Activated T-helper 1 cell treated with anti-CD3 and anti-CD28 coated beads, Interleukin-2, amount 50 U/mL, for 16 hours (primary cell): ENCODE measurements around the gene USP24.

ENCODE experiments used
- DNase-seq, 2 donors: peaks; one replicate each; pipeline ENCODE4 v3.0.0-alpha.2; 2020; ENCODE audit warnings: low read depth in 1 of 2, low spot score in 1 of 2

Gene USP24

DNA sequence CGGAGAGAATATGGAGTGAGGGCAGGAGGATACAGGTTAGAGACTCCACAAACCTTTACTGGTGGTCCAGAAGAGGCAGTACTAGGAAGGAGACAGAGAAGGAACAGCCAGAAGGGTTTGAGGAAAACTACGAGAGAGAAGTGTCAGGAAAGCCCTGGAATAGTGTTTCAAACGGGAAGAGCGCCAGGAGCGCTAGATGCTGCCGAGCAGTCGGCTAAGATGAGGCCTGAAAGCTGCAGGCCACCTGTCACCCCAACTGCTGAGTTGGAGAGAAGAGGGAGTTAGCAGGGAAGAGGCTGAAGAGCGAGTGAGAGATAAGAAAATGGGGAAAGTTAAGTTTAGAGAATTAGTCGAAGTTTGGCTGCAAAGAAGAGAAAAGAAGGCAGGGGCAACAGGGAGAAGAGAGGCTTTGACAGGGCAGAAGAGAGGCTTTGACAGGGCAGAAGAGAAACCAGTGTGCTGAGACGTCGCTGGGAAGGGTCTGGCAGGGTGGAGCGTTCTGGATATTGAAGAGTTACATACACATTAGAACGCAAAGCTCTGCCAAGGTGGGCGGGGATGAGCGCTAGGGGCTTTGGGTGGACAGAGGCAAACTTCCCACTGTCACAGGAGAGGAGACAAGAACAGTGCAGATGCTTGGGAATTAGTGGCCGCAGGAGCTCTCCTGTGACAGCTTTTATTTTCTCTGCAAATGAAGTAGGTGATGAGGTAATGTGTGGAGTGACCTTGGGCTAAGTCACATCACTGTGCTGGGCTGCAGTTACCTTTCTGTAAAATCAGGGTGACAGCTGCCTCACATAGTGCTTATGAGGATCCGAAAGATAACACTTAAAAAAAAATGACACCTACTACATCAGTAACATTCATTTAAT, 144.6 kb downstream of the USP24 start:
- DNase-seq: no peak

DNA sequence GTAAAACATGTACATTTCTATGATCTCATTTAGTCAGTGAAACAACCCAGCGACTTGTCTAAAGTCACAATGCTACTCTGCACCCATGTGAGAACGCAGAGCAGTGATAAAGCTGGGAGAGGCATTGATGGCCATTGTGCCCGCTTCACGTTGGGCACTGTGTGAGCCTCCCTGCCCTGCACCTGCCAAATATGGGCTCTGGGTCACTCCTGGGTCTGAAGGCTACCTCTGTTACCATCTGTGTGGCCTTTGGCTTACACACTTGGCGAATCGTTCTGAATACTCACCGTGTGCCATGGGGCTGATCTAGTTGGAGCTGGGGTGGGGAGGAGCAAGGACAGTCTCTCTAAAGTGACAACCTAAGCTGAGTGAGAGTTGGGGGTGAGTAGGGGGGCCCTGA, 145.9 kb downstream of the USP24 start:
- DNase-seq: no peak

DNA sequence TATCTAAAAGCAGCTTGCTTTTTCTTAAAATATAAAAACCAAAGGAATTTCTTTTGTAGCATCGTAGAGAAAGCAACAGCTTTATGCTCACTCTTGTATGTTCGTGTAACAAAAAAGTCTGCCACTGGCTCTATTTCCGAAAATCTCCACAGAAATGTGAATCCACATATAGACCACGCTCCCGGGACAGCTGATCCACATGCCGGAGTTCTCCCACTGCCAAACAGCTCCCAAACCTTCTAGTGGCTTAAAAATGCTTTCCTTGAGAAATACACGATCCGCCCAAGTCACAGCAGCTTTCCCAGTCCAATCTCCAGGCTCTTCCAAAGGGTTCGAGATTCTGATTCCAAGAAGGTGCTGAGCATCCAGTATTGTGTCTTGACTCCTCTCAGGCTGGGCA, 146.5 kb downstream of the USP24 start:
- DNase-seq: no peak

DNA sequence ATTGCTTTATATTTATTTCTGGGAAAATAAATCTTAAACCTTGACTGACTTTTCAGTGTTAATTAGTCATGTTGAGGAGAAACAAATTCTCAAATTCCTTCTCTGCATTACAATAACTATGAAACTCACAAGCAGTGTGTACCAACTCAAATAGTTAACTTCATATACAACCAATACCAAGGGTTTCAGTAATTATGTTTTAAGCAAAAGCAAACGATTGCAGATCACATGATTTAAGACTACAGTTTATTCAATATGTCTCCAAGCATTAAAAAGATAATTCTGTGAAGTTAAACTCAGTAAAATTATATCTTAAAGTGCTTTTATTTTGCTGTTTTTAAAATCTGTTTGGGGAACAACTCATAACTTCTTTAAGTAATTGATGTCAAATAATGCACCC, 147.2 kb downstream of the USP24 start:
- DNase-seq: no peak

DNA sequence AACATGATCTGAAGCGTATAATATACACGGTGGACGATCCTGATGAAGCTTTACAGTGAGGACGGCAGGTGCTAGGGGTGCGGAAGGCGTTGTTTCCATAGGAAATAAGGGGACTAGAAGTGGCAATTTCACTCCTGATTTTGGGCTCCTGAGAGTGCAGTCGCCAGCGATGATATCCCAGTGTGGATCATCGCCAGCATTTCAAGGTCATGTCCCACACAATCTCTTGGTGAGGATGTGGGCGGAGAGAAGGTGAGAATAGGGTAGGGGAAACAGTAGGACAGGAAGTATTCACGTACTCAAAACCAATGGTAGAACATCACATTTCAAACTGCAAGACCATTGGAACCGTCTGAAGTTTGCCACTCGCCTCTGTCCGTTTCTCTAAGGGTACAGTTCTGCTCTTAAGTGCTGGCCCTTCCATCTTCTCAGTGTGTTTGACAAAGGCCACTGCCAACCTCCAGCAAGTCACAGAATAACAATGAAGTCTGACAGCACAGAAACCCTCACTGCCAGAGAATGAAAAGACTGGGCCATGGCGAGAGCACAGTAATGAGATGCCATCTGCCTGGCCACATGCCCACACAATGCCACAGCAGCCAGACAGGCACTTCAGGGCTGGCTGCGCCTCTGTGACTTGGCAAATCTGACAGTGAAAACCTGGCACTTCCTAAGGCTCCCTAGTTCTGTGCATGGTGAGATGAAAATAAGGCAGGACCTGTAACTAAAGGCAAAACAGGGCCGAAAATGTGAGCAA, 148.0 kb downstream of the USP24 start:
- no peak for DNase-seq

DNA sequence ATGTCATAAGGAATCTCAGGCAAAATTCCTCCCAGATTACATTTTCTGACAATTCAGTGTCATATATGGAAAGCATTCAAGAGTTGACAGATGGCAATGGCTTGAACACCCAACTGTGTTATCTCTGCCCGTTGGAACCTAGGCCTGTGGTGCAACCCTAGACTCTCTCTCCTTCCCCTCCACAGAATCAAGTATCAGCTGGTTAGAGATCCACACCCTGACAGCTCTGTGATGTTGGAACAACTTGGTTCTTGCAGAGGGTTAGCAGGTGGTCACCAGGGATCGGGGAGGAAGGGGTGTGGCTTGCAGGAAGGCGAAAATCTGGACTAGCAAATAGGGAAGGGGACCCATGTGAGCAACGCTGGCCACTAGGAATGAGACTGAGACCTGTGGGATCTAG, 149.5 kb downstream of the USP24 start:
- DNase-seq: no peak

DNA sequence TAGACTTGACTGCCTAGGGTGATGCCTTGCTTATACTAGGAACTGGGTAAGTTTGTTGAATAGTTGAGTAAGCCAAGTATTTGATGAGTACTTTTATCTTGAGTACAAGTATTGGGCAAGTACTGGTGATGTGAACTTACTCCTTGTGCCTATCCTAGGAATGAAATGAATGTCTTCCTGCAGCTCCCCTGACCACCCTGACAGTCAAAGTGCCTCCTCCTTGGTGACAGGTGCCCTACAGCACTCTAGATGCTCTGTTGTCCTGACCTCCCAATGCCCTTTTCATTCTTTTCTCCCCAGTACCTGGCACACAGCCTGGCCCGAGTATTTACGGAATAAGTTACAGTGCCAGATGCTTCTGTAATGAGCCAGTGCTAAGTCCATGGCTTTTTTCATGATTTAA, 150.3 kb downstream of the USP24 start:
- no peak for DNase-seq

DNA sequence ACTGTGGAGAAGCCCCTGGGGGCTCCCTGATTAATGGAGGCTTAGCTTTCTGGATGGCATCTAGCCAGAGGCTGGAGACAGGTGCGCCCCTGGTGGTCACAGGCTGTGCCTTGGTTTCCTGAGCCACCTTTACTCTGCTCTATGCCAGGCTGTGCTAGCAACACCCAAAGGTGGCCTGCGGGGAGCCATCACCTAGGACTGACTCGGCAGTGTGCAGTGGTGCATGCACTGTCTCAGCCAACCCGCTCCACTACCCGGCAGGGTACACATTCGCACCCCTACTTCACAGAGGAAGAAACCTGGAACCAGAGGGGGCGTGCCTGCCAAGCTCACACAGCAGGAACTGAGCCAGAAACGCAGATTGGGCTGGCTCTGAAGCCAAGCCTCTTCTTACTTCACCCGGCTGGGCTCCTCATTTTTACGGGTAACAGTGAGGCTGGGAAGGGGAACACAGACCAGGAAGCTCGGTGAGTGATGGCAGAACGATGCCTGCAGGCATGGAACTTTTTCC, 151.0 kb downstream of the USP24 start:
- no peak for DNase-seq

DNA sequence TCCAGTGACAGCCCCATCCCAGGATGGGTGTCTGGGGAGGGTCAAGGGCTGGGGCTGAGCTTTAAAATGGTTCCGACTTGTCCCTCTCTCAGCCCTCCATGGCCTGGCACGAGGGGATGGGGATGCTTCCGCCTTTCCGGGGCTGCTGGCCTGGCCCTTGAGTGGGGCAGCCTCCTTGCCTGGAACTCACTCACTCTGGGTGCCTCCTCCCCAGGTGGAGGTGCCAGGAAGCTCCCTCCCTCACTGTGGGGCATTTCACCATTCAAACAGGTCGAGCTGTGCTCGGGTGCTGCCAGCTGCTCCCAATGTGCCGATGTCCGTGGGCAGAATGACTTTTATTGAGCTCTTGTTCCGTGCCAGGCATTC, 151.6 kb downstream of the USP24 start:
- DNase-seq: no peak

DNA sequence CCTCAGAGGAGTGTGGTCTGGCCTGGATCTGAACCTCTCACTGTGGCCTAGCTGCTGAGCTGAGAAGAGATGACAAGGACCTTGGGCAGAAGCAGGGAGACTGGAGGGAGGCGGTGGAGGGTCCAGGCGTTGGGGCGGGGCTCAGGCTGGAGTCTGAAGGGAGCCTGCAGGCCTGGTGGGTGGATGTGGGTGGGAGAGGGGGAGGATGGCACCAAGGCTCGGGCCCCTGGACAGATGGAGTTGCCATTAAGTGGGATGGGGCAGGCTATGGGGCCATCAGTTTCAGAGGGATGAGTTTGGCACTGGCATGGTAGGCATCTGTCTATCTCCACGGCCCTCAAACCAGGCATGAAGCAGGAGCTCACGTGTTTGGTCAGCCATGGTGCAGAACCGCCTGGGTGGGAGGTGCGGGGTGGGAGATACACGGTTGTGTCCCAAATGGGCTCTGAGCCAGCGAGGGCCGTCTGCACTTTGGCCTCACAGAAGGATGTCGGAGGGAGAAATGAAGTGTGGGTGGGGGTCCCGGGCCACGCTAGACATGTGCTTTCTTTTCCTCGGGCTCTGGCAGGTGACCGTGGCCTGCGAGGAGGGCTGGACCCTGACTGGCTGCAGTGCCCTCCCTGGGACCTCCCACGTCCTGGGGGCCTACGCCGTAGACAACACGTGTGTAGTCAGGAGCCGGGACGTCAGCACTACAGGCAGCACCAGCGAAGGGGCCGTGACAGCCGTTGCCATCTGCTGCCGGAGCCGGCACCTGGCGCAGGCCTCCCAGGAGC, 152.2 kb downstream of the USP24 start:
- DNase-seq: no peak

DNA sequence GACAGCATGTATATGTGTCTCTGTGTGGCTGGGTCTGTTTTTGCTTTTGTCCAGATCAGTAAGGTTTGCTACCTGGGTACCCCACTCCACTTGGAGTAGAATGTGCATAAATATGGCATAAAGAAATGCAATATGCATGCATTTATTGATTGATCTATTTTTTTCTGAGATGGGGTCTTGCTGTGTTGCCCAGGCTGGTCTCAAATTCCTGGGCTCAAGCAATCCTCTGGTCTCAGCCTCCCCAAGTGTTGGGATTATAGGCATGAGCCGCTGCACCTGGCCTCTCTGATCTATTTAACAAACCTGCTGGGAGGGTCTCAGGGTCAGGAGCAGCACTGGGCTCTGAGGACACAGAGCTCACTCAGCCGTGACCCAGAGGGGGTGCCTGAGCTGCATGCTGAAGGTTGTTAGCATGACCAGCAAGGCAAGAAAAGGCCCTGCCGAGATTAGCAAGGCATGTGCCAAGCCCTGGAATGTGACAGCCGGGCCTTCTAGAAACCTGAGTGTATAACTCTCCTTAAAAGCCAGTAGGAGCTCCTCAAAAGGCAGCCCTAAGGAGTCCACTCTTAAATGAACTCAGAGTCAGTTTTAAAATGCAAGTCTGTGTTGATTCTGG, 153.3 kb downstream of the USP24 start:
- no peak for DNase-seq

DNA sequence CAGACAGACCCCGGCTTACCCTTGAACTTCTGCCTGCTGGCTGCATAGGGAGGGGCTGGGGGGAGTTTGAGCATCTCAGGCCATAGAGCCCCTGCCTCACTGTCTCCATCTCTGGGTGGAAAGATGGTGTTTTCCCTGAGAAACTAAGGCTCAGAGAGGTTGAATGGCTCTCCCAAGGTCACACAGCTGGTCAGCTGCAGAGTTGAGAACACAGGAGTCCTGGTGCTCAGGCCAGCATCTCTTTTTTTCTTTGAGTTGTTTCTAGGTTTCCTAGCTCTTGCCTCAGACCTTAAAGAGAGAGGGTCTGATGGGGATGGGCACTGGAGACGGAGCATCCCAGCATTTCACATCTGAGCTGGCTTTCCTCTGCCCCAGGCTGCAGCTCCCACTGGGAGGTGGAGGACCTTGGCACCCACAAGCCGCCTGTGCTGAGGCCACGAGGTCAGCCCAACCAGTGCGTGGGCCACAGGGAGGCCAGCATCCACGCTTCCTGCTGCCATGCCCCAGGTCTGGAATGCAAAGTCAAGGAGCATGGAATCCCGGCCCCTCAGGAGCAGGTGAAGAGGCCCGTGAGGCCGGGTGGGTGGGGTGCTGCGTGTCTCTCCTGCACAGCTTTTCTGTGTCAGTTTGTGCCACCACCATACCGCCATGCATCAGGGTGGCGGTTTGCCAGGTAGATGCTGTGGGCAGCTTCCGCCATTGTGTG, 154.0 kb downstream of the USP24 start:
- no peak for DNase-seq

DNA sequence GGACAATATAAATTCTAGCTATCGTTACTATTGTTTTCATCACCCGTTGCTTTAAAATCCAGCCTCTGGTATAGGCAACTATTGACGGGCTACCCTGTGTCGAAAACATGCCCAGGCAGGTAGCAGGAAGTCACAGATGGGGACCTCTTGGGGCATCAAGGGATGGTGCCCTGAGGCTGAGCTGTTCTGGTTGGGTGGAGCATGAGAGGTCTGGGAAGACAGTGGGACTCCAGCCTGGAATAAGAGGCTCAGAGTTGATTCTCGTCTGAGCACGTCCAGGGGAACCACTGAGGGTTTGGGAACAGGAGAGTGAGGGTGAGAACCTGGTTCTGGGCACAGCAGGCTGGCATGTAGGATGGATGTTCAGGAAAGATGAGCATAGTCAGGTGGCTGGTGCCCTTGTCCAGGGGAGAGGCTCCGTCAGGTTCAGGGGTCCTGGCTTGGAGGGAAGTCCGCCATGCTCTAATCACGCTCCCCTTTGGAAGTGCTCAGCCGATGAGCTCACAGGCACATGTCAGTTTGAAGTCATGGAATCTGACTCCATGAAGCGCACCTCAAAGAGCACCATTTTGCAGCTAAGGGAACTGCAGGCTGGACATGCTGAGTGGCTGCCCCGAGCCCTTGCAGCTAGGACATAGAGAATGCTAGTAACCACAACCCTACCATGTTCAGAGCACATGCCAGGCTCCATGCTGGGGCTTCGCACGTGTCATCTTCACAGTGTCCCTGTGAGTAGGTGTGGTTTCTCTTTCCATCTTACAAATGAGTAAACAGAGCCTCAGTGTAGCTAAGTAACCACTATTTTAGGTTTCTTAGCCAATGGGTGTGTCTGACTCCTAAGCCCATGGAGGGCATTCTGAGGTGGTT, 154.8 kb downstream of the USP24 start:
- DNase-seq: no peak

DNA sequence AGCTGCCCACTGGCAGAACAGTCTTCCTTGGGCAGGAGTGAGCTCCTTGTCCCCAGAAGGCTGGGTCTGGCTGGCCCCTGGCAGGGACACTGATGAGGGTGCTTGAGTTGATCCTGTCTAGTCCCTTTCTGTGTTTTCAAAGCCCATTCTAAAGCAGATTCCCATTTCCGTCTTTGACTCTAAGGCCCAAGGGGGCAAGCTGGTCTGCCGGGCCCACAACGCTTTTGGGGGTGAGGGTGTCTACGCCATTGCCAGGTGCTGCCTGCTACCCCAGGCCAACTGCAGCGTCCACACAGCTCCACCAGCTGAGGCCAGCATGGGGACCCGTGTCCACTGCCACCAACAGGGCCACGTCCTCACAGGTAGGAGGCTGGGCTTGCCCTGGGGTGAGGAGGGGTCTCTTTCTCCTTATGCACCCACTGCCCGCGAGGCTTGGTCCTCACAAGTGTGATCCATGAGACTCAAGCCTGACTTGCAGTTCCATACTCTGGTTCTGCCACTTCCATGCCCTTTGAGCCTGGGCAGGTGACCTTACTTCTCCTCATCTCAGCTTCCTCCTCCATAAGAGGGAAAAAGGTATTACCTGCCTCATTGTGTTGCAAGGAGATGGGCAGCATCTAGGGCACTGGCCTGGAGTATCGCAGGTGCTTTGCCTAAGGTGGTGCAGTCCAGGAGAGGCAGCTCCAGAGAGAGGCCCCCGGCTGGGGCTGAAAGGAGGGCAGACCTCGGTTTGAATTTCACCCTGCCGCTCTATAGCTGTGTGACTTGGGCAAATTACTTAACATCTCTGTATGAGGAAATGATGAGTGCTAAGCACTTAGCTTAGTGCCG, 155.6 kb downstream of the USP24 start:
- no peak for DNase-seq

DNA sequence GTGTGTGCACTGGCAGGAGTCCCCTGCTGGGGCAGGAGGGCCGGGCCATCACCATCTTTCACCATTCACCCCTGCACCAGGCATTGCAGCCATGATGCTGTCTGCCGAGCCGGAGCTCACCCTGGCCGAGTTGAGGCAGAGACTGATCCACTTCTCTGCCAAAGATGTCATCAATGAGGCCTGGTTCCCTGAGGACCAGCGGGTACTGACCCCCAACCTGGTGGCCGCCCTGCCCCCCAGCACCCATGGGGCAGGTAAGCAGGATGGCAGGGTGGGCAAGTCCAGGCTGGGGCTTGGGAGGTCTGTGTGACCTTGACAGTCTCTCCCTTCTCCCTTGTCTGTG, 157.2 kb downstream of the USP24 start:
- no peak for DNase-seq

DNA sequence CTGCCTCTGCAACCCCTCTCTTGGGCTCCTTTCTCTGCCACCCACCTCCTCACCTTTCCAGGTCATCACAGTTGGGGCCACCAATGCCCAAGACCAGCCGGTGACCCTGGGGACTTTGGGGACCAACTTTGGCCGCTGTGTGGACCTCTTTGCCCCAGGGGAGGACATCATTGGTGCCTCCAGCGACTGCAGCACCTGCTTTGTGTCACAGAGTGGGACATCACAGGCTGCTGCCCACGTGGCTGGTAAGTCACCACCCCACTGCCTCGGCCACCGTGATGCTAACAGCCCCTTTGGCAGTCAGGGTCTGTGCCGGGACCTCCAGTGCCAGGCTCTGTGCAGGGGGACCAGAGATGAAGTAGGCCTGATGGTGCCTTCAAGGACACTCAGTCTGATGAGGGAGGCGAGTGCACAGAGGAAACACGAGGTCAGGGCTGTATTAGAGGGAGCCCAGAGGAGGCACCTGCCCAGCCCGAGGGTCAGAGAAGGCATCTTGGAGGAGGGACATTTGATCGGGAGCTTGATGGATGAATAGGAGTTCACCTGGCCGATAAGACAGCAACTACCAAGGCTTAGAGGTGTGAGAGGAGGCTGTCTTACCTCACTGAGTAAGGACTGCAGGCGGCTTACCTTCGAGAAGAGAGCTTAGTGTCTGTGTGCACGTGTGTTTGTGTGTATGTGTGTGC, 157.8 kb downstream of the USP24 start:
- DNase-seq: no peak

DNA sequence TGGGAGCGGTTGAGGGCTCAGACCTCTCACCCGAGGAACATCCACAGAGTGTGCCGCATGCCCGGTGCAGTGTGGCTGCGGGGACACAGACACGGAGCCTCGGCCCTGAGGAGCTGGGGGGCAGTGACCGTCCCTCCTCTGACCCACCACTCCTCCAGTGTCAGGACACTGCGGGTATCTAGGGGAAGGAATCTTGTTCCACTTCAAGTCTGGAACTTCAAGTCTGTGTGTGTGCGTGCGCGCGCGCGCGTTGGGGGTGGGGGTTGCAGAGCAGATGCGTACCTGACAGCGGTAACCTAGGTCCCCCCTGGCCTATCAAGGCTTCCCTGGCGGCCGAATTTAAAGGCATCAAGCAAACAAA, 158.6 kb downstream of the USP24 start:
- no peak for DNase-seq

DNA sequence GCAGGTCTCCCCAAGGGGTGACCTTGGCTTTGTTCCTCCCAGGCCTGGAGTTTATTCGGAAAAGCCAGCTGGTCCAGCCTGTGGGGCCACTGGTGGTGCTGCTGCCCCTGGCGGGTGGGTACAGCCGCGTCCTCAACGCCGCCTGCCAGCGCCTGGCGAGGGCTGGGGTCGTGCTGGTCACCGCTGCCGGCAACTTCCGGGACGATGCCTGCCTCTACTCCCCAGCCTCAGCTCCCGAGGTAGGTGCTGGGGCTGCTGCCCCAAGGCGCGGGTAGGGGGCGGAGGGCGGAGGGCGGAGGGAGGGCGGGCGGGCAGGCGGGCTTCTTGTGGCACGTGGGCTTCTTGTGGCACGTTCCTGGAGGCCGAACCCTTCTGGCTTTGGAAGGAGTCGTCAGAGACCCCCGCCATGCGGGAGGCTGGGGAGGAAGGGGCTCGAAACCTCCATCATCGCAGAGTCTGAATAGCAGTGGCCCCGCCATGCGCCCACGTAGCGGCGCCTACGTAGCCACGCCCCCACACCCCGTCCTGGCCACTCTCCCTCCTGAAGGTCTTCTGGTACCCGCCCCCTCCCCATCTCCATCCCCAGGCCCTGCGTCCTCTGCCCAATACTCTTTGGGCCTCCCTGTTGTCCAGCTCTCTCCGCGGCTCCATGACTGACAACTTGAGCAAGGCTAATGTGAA, 159.1 kb downstream of the USP24 start:
- DNase-seq: no peak
